Uterus (tissue), 4 donors: ENCODE measurements around the gene STIMATE. TPM values are rescaled to one million over a fixed set of nuclear protein-coding genes. Genes with fewer than 3 reads are reported as not detected.

Experiments
- DNase-seq, 2 donors: peaks; one replicate each; pipeline ENCODE4 v3.0.0-alpha.2; 2019 to 2020
- H3K27ac ChIP-seq, 2 donors: fragments of 200-600 bp; sonication (generic); 1 replicate in 1 of 2; 2 replicates in 1 of 2; pipeline ENCODE4 v1.5.1; 2016 to 2018
- H3K27me3 ChIP-seq, 2 donors: fragments of 200-600 bp; sonication (generic); one replicate each; pipeline ENCODE4 v1.5.1; 2018 to 2019; ENCODE audit warnings: control low read depth in 1 of 2
- H3K36me3 ChIP-seq, 2 donors: fragments of 200-600 bp; sonication (generic); one replicate each; pipeline ENCODE4 v1.5.1; 2019; ENCODE audit warnings: control low read depth in 1 of 2
- H3K4me1 ChIP-seq, 2 donors: fragments of 200-600 bp; sonication (generic); one replicate each; pipeline ENCODE4 v1.5.1; 2018 to 2019; ENCODE audit warnings: control low read depth in 1 of 2
- H3K4me3 ChIP-seq, 2 donors: fragments of 200-600 bp; sonication (generic); 1 replicate in 1 of 2; 2 replicates in 1 of 2; pipeline ENCODE4 v1.5.1; 2018 to 2019; ENCODE audit warnings: mild to moderate bottlenecking in 1 of 2
- H3K9me3 ChIP-seq, 2 donors: fragments of 200-600 bp; sonication (generic); one replicate each; pipeline ENCODE4 v1.5.1; 2019; ENCODE audit warnings: control low read depth in 1 of 2
- POLR2A ChIP-seq, 2 donors: fragments of 450-650 bp; IDR thresholded peaks; one replicate each; pipeline ENCODE4 v1.6.1; 2016; ENCODE audit warnings: antibody characterized with exemption in 2 of 2, mild to moderate bottlenecking in 1 of 2, moderate library complexity in 1 of 2
- intact Hi-C: fragments of 100-400 bp; cut with DNase I; formaldehyde crosslinking; loops from one replicate; pipeline ENCODE4 v1.15.1; 2023; ENCODE audit warnings: low total_unique reads
- total RNA-seq, 4 donors: library from RNA; depleted of rRNA in 3 of 4; stranded (reverse); fragments of >200 nt in 3 of 4; gene quantifications; one replicate each; pipeline versions ENCODE4 v1.1.0 to v1.2.4, GENCODE V29; 2014 to 2023
- TF ChIP-seq, protein P1 (sequence below), 4 experiments: fragments of 200-600 bp in 2 of 4; fragments of 450-650 bp in 2 of 4; sonication (generic) in 2 of 4; IDR thresholded peaks; one replicate each; pipeline ENCODE4 v1.5.1; 2016 to 2019; ENCODE audit warnings: antibody characterized with exemption in 4 of 4, mild to moderate bottlenecking in 2 of 4, moderate library complexity in 1 of 4
- donor health status: DM: yes; HTN: yes; CAD: no.

STIMATE gene
- total RNA-seq, 4 donors from 2014 or later = 6.7 to 24.1 (median 21.5) TPM

DNA sequence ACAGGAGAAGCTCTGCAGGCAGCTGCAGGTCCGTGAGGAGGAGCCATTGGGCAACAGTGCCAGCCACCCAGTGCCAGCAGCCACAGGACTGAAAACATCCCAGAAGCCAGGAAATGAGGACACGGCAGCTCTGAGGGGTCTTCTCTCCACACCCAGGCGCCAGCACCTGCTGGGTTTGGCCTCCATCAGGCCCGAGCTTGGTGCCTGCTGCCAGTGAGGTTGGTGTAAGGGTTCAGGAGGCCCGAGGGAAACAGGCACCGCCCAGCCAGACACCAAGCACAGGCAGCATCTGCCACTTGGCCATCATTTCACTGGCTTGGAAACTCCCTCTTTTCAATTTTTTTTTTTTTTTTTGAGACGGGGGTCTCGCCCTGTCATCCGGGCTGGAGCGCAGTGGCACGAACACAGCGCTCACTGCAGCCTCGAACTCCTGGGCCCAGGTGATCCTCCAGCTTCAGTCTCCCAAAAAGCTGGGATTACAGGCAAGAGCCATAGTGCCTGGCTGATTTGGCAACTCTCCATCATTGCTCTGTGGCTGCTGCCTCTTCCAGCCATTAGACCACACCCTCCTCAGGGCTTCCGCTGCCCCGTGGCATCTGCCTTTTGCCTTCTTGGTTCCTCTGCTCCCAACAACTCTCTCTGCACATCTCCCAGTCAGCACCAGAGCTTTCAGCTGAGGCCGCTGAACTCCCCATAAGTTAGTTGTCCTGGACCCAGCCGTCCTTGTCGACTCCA lies 104.2 kb downstream of the STIMATE start:
- Histone ChIP-seq H3K27me3 (no peaks in the 10 kb centered on the region), H3K36me3 (no peaks in the 10 kb centered on the region), H3K27ac (no peak overlapping the region), H3K4me1 (no peaks in the 10 kb centered on the region), H3K4me3 (no peak overlapping the region), H3K9me3 (no peaks in the 10 kb centered on the region)
- DNase-seq = no peak
- TF ChIP-seq, protein P1, sequence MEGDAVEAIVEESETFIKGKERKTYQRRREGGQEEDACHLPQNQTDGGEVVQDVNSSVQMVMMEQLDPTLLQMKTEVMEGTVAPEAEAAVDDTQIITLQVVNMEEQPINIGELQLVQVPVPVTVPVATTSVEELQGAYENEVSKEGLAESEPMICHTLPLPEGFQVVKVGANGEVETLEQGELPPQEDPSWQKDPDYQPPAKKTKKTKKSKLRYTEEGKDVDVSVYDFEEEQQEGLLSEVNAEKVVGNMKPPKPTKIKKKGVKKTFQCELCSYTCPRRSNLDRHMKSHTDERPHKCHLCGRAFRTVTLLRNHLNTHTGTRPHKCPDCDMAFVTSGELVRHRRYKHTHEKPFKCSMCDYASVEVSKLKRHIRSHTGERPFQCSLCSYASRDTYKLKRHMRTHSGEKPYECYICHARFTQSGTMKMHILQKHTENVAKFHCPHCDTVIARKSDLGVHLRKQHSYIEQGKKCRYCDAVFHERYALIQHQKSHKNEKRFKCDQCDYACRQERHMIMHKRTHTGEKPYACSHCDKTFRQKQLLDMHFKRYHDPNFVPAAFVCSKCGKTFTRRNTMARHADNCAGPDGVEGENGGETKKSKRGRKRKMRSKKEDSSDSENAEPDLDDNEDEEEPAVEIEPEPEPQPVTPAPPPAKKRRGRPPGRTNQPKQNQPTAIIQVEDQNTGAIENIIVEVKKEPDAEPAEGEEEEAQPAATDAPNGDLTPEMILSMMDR (IDR thresholded peaks at IDR 0.05) = no peak
- no peak for TF ChIP-seq POLR2A (IDR thresholded peaks at IDR 0.05)
- intact Hi-C loops = no loop called here

DNA sequence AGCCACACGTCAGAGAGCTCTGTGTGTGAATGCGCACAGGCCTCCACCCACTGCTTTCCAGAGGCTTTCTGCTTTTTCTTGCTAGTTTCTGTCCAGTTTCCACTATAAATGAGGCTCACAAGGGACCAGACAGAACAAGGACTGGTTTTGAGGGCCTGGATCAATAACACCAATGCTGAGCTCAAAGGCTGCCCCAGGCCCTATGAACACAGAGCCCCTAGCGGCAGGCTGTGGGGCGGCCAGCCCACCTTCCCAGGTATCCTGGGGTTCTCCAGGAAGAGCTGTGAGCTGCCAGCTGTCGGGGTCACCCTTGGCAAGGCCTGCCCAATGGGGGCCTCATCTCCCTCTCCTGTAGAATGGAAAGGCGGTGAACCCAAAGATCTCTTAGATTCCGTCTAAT lies 104.9 kb downstream of the STIMATE start:
- no peaks in the 10 kb centered on the region for H3K9me3 ChIP-seq
- H3K4me1 ChIP-seq = no peaks in the 10 kb centered on the region
- TF ChIP-seq, protein P1 (IDR thresholded peaks at IDR 0.05) = no peak
- TF ChIP-seq POLR2A (IDR thresholded peaks at IDR 0.05) = no peak
- H3K27ac ChIP-seq = no peak overlapping the region
- H3K27me3 ChIP-seq = no peaks in the 10 kb centered on the region
- H3K36me3 ChIP-seq = no peaks in the 10 kb centered on the region
- H3K4me3 ChIP-seq = no peak overlapping the region
- DNase-seq = no peak
- intact Hi-C loops = no loop called here

DNA sequence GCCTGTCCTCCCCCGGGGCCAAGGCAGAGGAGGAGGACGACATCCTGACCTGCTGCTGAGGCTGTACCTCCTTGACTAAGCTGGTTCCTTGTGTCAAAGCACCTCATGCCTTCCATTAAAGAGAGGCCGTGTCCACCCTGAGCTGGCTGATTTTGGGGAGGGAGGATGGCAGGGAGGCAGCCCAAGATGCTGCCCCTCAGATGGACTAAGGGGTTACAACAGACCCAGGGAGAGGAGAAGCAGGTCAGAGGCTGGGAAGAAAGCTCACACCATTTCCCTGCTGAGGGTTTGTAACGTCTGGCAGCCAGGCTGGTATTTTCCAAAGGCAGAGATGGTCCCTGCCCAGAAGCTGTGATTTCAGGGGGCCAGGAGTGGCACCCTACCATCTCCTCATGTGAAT lies 105.4 kb downstream of the STIMATE start:
- H3K4me3 ChIP-seq = no peak overlapping the region
- DNase-seq = no peak
- intact Hi-C loops = no loop called here
- H3K9me3 ChIP-seq = no peaks in the 10 kb centered on the region
- no peaks in the 10 kb centered on the region for H3K36me3 ChIP-seq
- no peaks in the 10 kb centered on the region for H3K27me3 ChIP-seq
- TF ChIP-seq POLR2A (IDR thresholded peaks at IDR 0.05) = no peak
- TF ChIP-seq, protein P1 (IDR thresholded peaks at IDR 0.05) = no peak
- H3K27ac ChIP-seq = no peak overlapping the region
- no peaks in the 10 kb centered on the region for H3K4me1 ChIP-seq

DNA sequence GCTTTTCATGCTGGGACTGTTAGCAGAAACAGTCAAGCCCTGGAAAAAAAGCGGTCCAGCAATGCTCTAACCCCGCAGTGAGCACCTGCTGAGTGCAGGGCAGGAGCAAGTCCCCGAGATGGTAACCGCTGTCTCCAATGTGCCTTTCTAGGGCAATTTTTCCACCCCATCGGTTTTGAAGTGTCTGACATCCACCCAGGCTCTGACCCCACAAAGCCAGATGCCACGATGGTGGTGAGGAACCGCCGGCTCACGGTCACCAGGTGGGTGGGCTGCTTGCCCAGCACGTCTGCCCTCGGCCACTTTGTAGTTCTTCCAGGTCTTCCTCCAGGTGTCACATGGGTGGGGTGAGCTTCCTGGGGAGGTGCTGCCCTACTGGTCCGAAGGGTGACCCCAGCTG lies 106.0 kb downstream of the STIMATE start:
- H3K27me3 ChIP-seq = no peaks in the 10 kb centered on the region
- H3K36me3 ChIP-seq = no peaks in the 10 kb centered on the region
- no peak overlapping the region for H3K4me3 ChIP-seq
- H3K9me3 ChIP-seq = no peaks in the 10 kb centered on the region
- H3K4me1 ChIP-seq = no peaks in the 10 kb centered on the region
- intact Hi-C loops = no loop called here
- DNase-seq = no peak
- TF ChIP-seq POLR2A (IDR thresholded peaks at IDR 0.05) = no peak
- TF ChIP-seq, protein P1 (IDR thresholded peaks at IDR 0.05) = no peak
- H3K27ac ChIP-seq = no peak overlapping the region

DNA sequence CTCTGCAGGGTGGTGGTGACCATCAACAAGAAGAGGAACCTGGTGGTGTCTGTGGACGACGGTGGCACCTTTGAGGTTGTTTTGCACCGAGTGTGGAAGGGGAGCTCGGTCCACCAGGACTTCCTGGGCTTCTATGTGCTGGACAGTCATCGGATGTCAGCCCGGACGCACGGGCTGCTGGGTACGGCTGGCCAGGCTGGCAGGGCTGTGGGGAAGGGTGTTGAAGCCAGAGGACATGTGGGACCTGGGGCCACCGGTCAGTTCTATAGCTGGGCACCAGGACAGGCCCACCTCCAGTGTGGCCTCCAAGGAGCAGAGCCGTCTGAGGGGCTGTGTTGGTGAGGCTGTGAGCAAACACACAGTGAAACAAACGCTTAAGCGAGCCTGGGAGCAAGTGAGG lies 106.6 kb downstream of the STIMATE start:
- H3K36me3 ChIP-seq = no peaks in the 10 kb centered on the region
- TF ChIP-seq, protein P1 (IDR thresholded peaks at IDR 0.05) = no peak
- no peak for TF ChIP-seq POLR2A (IDR thresholded peaks at IDR 0.05)
- no peaks in the 10 kb centered on the region for H3K4me1 ChIP-seq
- DNase-seq = no peak
- H3K27ac ChIP-seq = no peak overlapping the region
- intact Hi-C loops = no loop called here
- H3K9me3 ChIP-seq = no peaks in the 10 kb centered on the region
- H3K27me3 ChIP-seq = no peaks in the 10 kb centered on the region
- no peak overlapping the region for H3K4me3 ChIP-seq
